Glutamatergic neuron (in vitro differentiated cells): ENCODE results near the gene C5orf46. TPM values are rescaled to one million over a fixed set of nuclear protein-coding genes. Genes with fewer than 3 reads are reported as not detected.

Experiments
- DNase-seq: peaks from one replicate; pipeline ENCODE4 v3.0.0; 2022
- H3K27ac Mint-ChIP-seq: one replicate; pipeline ENCODE4 v1.8.0; 2020; ENCODE audit warnings: mild to moderate bottlenecking, mixed read lengths, inconsistent platforms; ENCODE audit not compliant: unreplicated experiment
- H3K27me3 Mint-ChIP-seq: one replicate; pipeline ENCODE4 v1.8.0; 2020; ENCODE audit warnings: mild to moderate bottlenecking, moderate library complexity, mixed read lengths, inconsistent platforms; ENCODE audit not compliant: unreplicated experiment
- H3K36me3 Mint-ChIP-seq: one replicate; pipeline ENCODE4 v1.8.0; 2020; ENCODE audit warnings: mild to moderate bottlenecking, mixed read lengths, inconsistent platforms; ENCODE audit not compliant: unreplicated experiment
- H3K4me1 Mint-ChIP-seq: one replicate; pipeline ENCODE4 v1.8.0; 2020; ENCODE audit warnings: mild to moderate bottlenecking, low read depth, mixed read lengths, inconsistent platforms; ENCODE audit not compliant: unreplicated experiment
- H3K4me3 Mint-ChIP-seq: one replicate; pipeline ENCODE4 v1.8.0; 2020; ENCODE audit warnings: mild to moderate bottlenecking, mixed read lengths, inconsistent platforms; ENCODE audit not compliant: unreplicated experiment
- H3K9me3 Mint-ChIP-seq: one replicate; pipeline ENCODE4 v1.8.0; 2020; ENCODE audit warnings: mild to moderate bottlenecking, moderate library complexity, mixed read lengths, inconsistent platforms; ENCODE audit not compliant: unreplicated experiment
- CTCF ChIP-seq: fragments of 200-600 bp; sonication (generic); IDR thresholded peaks from one replicate; pipeline ENCODE4 v1.5.0; 2021; ENCODE audit not compliant: partially characterized antibody, unreplicated experiment
- total RNA-seq: library from RNA; stranded (reverse); fragmentation: NEBNext Ultra II Directional; extraction: Animal tissue kit (Norgen Biotek cat#: 25700); gene quantifications from one replicate; pipeline ENCODE4 v1.2.1, GENCODE V29; 2021; ENCODE audit not compliant: unreplicated experiment

Gene C5orf46
- total RNA-seq, 1 donor from 2014 or later: not detected

- no peaks in the 10 kb centered on the region for H3K36me3 Mint-ChIP-seq
- H3K9me3 Mint-ChIP-seq: no peaks in the 10 kb centered on the region
- no peak for DNase-seq
- no peak for TF ChIP-seq CTCF
- H3K4me3 Mint-ChIP-seq: no peak overlapping the region
- H3K27ac Mint-ChIP-seq: no peak overlapping the region
- H3K4me1 Mint-ChIP-seq: no peaks in the 10 kb centered on the region
- peaks cover 2% of the 10 kb centered on the region for H3K27me3 Mint-ChIP-seq
Observed at GRCh38 chr5:147853372-147853987, 52.9 kb downstream of the C5orf46 start.

- Mint-ChIP-seq H3K4me1 (no peaks in the 10 kb centered on the region), H3K4me3 (no peak overlapping the region), H3K36me3 (no peaks in the 10 kb centered on the region), H3K9me3 (no peaks in the 10 kb centered on the region), H3K27me3 (peaks cover 2% of the 10 kb centered on the region), H3K27ac (no peak overlapping the region)
- no peak for TF ChIP-seq CTCF
- DNase-seq: no peak
Observed at GRCh38 chr5:147852365-147852764, 54.0 kb downstream of the C5orf46 start.

GRCh38 chr5:147851578-147851977 is 54.8 kb downstream of the C5orf46 start:
- TF ChIP-seq CTCF: no peak
- H3K36me3 Mint-ChIP-seq: no peaks in the 10 kb centered on the region
- no peak overlapping the region for H3K27ac Mint-ChIP-seq
- H3K27me3 Mint-ChIP-seq: peaks cover 2% of the 10 kb centered on the region
- H3K4me3 Mint-ChIP-seq: no peak overlapping the region
- DNase-seq: no peak
- no peaks in the 10 kb centered on the region for H3K9me3 Mint-ChIP-seq
- H3K4me1 Mint-ChIP-seq: no peaks in the 10 kb centered on the region

GRCh38 chr5:147849226-147849625 is 57.1 kb downstream of the C5orf46 start:
- H3K36me3 Mint-ChIP-seq: no peaks in the 10 kb centered on the region
- H3K4me1 Mint-ChIP-seq: no peaks in the 10 kb centered on the region
- no peaks in the 10 kb centered on the region for H3K27me3 Mint-ChIP-seq
- TF ChIP-seq CTCF: no peak
- no peak for DNase-seq
- no peaks in the 10 kb centered on the region for H3K9me3 Mint-ChIP-seq
- H3K27ac Mint-ChIP-seq: no peak overlapping the region
- H3K4me3 Mint-ChIP-seq: no peak overlapping the region

GRCh38 chr5:147845618-147846017 is 60.7 kb downstream of the C5orf46 start:
- TF ChIP-seq CTCF: no peak
- Mint-ChIP-seq H3K4me3 (no peak overlapping the region), H3K27ac (no peak overlapping the region), H3K36me3 (no peaks in the 10 kb centered on the region), H3K4me1 (no peaks in the 10 kb centered on the region), H3K27me3 (no peaks in the 10 kb centered on the region), H3K9me3 (no peaks in the 10 kb centered on the region)
- no peak for DNase-seq
